Neural progenitor cell (in vitro differentiated cells): ENCODE results near the gene P3H3. TPM values are rescaled to one million over a fixed set of nuclear protein-coding genes. Genes with fewer than 3 reads are reported as not detected.

Experiments
- DNase-seq: peaks from one replicate; pipeline ENCODE4 v3.0.0-alpha.2; 2016; ENCODE audit warnings: low spot score
- H2AFZ ChIP-seq: fragments of 200-600 bp; sonication (generic); replicated peaks from 2 replicates; pipeline ENCODE4 v1.6.1; 2016; ENCODE audit warnings: antibody characterized with exemption
- H3F3A ChIP-seq: fragments of 200-600 bp; sonication (generic); 2 replicates; pipeline ENCODE4 v1.6.1; 2016; ENCODE audit warnings: antibody characterized with exemption, low read depth
- H3K27ac ChIP-seq: fragments of 200-600 bp; sonication (generic); 2 replicates; pipeline ENCODE4 v1.5.1; 2016; ENCODE audit warnings: mild to moderate bottlenecking
- H3K27me3 ChIP-seq: fragments of 200-600 bp; sonication (generic); 2 replicates; pipeline ENCODE4 v1.6.1; 2016; ENCODE audit warnings: mild to moderate bottlenecking, moderate library complexity
- H3K36me3 ChIP-seq: fragments of 200-600 bp; sonication (generic); 2 replicates; pipeline ENCODE4 v1.5.1; 2016
- H3K4me1 ChIP-seq: fragments of 200-600 bp; sonication (generic); 2 replicates; pipeline ENCODE4 v1.6.1; 2016; ENCODE audit warnings: mixed run types
- H3K4me2 ChIP-seq: fragments of 200-600 bp; sonication (generic); 2 replicates; pipeline ENCODE4 v1.6.1; 2016
- H3K4me3 ChIP-seq: fragments of 200-600 bp; sonication (generic); 2 replicates; pipeline ENCODE4 v1.5.1; 2016
- H3K79me2 ChIP-seq: fragments of 200-600 bp; sonication (generic); 2 replicates; pipeline ENCODE4 v1.6.1; 2016; ENCODE audit warnings: low read depth
- H3K9ac ChIP-seq: fragments of 200-600 bp; sonication (generic); 2 replicates; pipeline ENCODE4 v1.6.1; 2016
- H3K9me3 ChIP-seq: fragments of 200-600 bp; sonication (generic); 2 replicates; pipeline ENCODE4 v1.5.1; 2016; ENCODE audit warnings: low read depth
- H4K20me1 ChIP-seq: fragments of 200-600 bp; sonication (generic); 2 replicates; pipeline ENCODE4 v1.6.1; 2016; ENCODE audit warnings: low read depth
- H3K27ac Mint-ChIP-seq: 3 replicates; pipeline ENCODE4 v1.8.0; 2021; ENCODE audit warnings: mixed read lengths
- H3K27me3 Mint-ChIP-seq: 2 replicates; pipeline ENCODE4 v1.8.0; 2022; ENCODE audit warnings: low read depth, mild to moderate bottlenecking, inconsistent platforms, moderate library complexity, mixed read lengths; ENCODE audit not compliant: insufficient read depth
- H3K36me3 Mint-ChIP-seq: 3 replicates; pipeline ENCODE4 v1.8.0; 2021; ENCODE audit warnings: mixed read lengths
- H3K4me1 Mint-ChIP-seq: 3 replicates; pipeline ENCODE4 v1.8.0; 2021; ENCODE audit warnings: mixed read lengths
- H3K4me3 Mint-ChIP-seq: 3 replicates; pipeline ENCODE4 v1.8.0; 2021; ENCODE audit warnings: mild to moderate bottlenecking, moderate library complexity, mixed read lengths
- H3K9me3 Mint-ChIP-seq: 3 replicates; pipeline ENCODE4 v1.8.0; 2020; ENCODE audit warnings: mixed read lengths
- EZH2 ChIP-seq: fragments of 200-600 bp; sonication (generic); IDR thresholded peaks from 2 replicates; pipeline ENCODE4 v1.6.1; 2017; ENCODE audit warnings: antibody characterized with exemption, mild to moderate bottlenecking, moderate library complexity
- EZH2phosphoT487 ChIP-seq: fragments of 200-600 bp; sonication (generic); IDR thresholded peaks from 2 replicates; pipeline ENCODE4 v1.6.1; 2017; ENCODE audit warnings: antibody characterized with exemption
- total RNA-seq: library from RNA; depleted of rRNA; stranded (reverse); fragments of >200 nt; gene quantifications from 2 replicates; pipeline ENCODE4 v1.2.3, GENCODE V29; 2015; ENCODE audit warnings: low replicate concordance
- TF ChIP-seq, protein P1 (sequence below): fragments of 200-600 bp; sonication (generic); IDR thresholded peaks from 2 replicates; pipeline ENCODE4 v1.5.1; 2017; ENCODE audit warnings: antibody characterized with exemption, mild to moderate bottlenecking

Gene P3H3
- total RNA-seq, 1 donor from 2014 or later = 14.1 TPM

DNA sequence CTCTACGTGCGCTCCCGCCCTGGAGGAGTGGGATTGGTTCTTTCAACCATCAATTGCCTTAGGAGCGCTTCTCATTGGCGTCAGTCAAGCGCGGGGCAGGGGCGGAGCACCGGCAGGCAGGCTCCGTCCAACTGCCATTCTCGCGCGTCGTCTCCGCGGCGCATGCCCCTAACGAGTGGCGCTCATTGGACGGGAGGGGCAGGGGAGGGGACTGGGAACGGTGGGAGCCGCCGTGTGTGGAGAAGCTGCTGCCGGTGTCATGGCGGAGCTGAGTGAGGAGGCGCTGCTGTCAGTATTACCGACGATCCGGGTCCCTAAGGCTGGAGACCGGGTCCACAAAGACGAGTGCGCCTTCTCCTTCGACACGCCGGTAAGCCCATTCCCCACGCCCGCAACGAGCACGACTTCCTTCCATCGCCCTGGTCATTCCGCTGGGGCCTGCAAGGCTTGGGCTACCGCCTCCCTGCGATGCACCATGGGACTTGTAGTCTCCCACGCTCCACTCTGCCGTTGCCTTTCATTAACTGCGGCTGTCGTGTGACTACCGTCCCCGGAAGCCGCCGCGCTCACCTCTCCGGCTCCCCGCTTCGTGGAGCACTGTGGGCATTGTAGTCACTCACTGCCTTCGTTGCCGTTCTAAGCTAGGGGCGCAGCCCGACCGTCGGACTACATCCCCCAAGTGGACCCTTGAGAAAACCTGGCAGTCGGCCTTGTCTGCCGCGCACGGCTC is 23.9 kb downstream of the P3H3 start, which contains the start of gene USP5:
Gene USP5, plus strand, starts transcription at position 230 of the 730 bp plus-strand sequence. Its CDS starts 30 bp downstream, at position 260.
- Histone ChIP-seq H2AFZ (peak within 1 kb of the TSS; percentile 90), H3K27ac (peak within 1 kb of the TSS; percentile 26), H3K4me3 (peak within 1 kb of the TSS; percentile 73), H3F3A (peaks cover 41% of the 10 kb centered on the region), H3K4me2 (peak within 1 kb of the TSS; percentile 88), H3K79me2 (peaks cover 54% of the 10 kb centered on the region), H3K9me3 (no peaks in the 10 kb centered on the region), H3K9ac (no peak within 1 kb of the TSS), H3K27me3 (no peaks in the 10 kb centered on the region), H3K4me1 (peaks cover 19% of the 10 kb centered on the region), H3K36me3 (no peaks in the 10 kb centered on the region), H4K20me1 (peaks cover 32% of the 10 kb centered on the region)
- H3K36me3 Mint-ChIP-seq = peaks cover 32% of the 10 kb centered on the region
- peaks cover 43% of the 10 kb centered on the region for H3K4me1 Mint-ChIP-seq
- peak within 1 kb of the TSS; percentile 93 for H3K4me3 Mint-ChIP-seq
- H3K27me3 Mint-ChIP-seq = peaks cover 7% of the 10 kb centered on the region
- H3K9me3 Mint-ChIP-seq = no peaks in the 10 kb centered on the region
- DNase-seq = peak; percentile 100
- peak within 1 kb of the TSS; percentile 97 for H3K27ac Mint-ChIP-seq
- TF ChIP-seq EZH2 = no peak
- no peak for TF ChIP-seq EZH2phosphoT487
- TF ChIP-seq, protein P1, sequence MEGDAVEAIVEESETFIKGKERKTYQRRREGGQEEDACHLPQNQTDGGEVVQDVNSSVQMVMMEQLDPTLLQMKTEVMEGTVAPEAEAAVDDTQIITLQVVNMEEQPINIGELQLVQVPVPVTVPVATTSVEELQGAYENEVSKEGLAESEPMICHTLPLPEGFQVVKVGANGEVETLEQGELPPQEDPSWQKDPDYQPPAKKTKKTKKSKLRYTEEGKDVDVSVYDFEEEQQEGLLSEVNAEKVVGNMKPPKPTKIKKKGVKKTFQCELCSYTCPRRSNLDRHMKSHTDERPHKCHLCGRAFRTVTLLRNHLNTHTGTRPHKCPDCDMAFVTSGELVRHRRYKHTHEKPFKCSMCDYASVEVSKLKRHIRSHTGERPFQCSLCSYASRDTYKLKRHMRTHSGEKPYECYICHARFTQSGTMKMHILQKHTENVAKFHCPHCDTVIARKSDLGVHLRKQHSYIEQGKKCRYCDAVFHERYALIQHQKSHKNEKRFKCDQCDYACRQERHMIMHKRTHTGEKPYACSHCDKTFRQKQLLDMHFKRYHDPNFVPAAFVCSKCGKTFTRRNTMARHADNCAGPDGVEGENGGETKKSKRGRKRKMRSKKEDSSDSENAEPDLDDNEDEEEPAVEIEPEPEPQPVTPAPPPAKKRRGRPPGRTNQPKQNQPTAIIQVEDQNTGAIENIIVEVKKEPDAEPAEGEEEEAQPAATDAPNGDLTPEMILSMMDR = no peak

DNA sequence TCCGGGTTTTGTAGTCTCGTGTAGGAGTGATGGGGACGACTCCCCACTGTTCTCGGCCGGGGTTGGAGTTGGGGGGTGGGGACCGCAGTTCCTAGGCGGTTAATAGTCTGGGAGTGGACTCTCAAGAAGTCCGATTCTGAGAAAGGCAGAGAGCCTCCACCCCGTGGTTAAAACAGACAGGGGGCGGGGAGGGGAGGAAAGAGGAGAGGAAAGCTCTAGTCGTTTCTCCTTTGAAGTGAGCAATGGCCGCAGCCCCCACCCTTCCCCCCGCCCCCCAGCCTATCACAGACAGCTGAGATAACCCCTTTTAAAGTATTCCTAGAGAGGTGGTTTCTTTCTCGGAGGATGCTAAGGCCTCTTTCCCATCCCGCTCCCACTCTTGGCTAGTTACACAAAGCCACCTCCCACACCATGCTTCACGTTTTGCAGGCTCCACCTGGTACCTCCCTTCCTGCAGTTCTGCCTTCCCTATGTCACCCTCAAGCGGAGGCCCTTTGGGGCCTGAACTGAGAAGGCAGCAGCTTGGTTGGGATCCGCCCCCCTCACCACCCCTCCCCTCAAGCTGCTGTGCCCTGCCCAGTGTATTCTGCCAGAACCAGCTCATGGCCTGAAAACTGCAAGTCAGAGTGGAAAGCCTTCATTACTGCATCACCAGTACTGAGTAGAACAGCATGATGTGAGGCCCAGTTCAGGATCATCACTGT is 24.6 kb downstream of the P3H3 start:
- TF ChIP-seq EZH2phosphoT487 (no peak), EZH2 (no peak)
- TF ChIP-seq, protein P1 = no peak
- peak overlapping the region; percentile 2 for H3K27ac ChIP-seq
- H3K27me3 ChIP-seq = no peaks in the 10 kb centered on the region

DNA sequence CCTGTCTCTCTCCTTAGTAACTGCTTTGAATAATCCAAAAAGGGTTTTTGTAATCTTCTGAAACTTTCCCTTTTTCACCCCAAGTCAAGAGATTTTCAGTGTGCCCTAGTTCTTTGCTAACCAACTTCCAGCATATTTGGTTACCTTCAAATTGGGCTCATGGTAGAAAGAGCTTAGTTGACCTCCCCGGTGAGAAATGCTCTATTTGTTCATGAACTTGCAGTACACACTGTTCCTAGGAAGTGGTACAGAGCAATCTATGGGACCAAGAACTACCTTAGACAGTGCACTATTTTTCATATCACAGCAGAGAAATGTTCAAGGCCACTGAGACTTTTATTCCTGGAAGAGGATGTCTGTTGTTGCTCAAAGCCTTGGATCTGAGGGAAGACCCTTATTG is 25.4 kb downstream of the P3H3 start:
- Histone ChIP-seq H3K9me3 (no peaks in the 10 kb centered on the region), H3K4me3 (peak overlapping the region; percentile 73), H3K9ac (no peak overlapping the region), H4K20me1 (peaks cover 32% of the 10 kb centered on the region), H3K79me2 (peaks cover 51% of the 10 kb centered on the region), H2AFZ (no peak overlapping the region), H3K4me2 (peak overlapping the region; percentile 82), H3F3A (peaks cover 28% of the 10 kb centered on the region), H3K36me3 (peaks cover 4% of the 10 kb centered on the region), H3K27me3 (no peaks in the 10 kb centered on the region), H3K4me1 (peaks cover 19% of the 10 kb centered on the region), H3K27ac (no peak overlapping the region)
- Mint-ChIP-seq H3K36me3 (peaks cover 31% of the 10 kb centered on the region), H3K4me3 (peak overlapping the region; percentile 93), H3K27ac (peak overlapping the region; percentile 8), H3K4me1 (peaks cover 33% of the 10 kb centered on the region), H3K27me3 (peaks cover 7% of the 10 kb centered on the region), H3K9me3 (no peaks in the 10 kb centered on the region)
- no peak for DNase-seq
- TF ChIP-seq EZH2phosphoT487 (no peak), EZH2 (no peak)
- TF ChIP-seq, protein P1 = no peak

More for the DNA sequence above, 24.6 kb downstream of the P3H3 start:
- Mint-ChIP-seq H3K27ac (peak overlapping the region; percentile 74), H3K4me1 (peaks cover 37% of the 10 kb centered on the region), H3K9me3 (no peaks in the 10 kb centered on the region), H3K4me3 (peak overlapping the region; percentile 93), H3K27me3 (peaks cover 7% of the 10 kb centered on the region), H3K36me3 (peaks cover 30% of the 10 kb centered on the region)
- H2AFZ ChIP-seq = no peak overlapping the region
- peak overlapping the region; percentile 82 for H3K4me2 ChIP-seq
- peaks cover 34% of the 10 kb centered on the region for H3F3A ChIP-seq
- peaks cover 19% of the 10 kb centered on the region for H3K4me1 ChIP-seq
- peak overlapping the region; percentile 73 for H3K4me3 ChIP-seq
- H3K79me2 ChIP-seq = peaks cover 54% of the 10 kb centered on the region
- peak; percentile 64 for DNase-seq
- H3K36me3 ChIP-seq = peaks cover 2% of the 10 kb centered on the region
- no peaks in the 10 kb centered on the region for H3K9me3 ChIP-seq
- peaks cover 32% of the 10 kb centered on the region for H4K20me1 ChIP-seq
- no peak overlapping the region for H3K9ac ChIP-seq
